Liver (tissue), 3 donors: ENCODE data around the gene GRM3.

Source experiments
- JUND ChIP-seq, 2 donors: IDR thresholded peaks; 2 replicates each; pipeline ENCODE4 v1.6.1; 2016; ENCODE audit warnings: antibody characterized with exemption in 2 of 2
- TF ChIP-seq, protein P1 (sequence below): fragments of 150-350 bp; IDR thresholded peaks from 2 replicates; pipeline ENCODE4 v1.5.1; 2017; ENCODE audit warnings: improper control_type of control experiment, low read depth, low read length; ENCODE audit not compliant: missing input control
- TF ChIP-seq, protein P2 (sequence below): IDR thresholded peaks from 2 replicates; pipeline ENCODE4 v1.6.1; 2016; ENCODE audit warnings: antibody characterized with exemption
- donor health status: healthy.
- donor health status: healthy.

DNA sequence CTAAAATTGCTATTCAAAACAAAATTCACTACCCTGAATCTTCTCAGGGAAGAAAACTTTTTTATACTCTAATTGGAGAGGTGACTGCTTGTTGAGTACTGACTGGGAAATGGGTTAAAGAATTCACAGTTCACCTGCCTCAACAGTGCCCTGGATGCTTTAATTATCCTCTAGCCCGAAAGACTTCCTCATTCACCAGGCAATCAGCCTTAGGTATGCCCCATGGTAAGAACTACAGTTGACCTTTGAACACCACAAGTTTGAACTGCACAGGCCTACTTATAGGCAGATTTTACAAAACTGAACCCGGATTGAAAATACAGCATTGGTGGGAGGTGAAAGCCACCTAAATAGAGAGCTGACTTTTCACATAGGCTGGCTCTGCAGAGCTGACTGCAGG lies 240.4 kb downstream of the GRM3 start:
- TF ChIP-seq, protein P1, sequence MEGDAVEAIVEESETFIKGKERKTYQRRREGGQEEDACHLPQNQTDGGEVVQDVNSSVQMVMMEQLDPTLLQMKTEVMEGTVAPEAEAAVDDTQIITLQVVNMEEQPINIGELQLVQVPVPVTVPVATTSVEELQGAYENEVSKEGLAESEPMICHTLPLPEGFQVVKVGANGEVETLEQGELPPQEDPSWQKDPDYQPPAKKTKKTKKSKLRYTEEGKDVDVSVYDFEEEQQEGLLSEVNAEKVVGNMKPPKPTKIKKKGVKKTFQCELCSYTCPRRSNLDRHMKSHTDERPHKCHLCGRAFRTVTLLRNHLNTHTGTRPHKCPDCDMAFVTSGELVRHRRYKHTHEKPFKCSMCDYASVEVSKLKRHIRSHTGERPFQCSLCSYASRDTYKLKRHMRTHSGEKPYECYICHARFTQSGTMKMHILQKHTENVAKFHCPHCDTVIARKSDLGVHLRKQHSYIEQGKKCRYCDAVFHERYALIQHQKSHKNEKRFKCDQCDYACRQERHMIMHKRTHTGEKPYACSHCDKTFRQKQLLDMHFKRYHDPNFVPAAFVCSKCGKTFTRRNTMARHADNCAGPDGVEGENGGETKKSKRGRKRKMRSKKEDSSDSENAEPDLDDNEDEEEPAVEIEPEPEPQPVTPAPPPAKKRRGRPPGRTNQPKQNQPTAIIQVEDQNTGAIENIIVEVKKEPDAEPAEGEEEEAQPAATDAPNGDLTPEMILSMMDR = no peak
- TF ChIP-seq, protein P2, sequence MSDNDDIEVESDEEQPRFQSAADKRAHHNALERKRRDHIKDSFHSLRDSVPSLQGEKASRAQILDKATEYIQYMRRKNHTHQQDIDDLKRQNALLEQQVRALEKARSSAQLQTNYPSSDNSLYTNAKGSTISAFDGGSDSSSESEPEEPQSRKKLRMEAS = no peak
- no peak for TF ChIP-seq JUND (IDR thresholded peaks at IDR 0.05)
